MM.1S (cell line): ENCODE data around the gene ZNF292.

ENCODE experiments used
- DNase-seq: peaks from one replicate; pipeline ENCODE4 v3.0.0-alpha.2; 2015
- H2AFZ ChIP-seq: fragments of 300-600 bp; sonication (generic); 2 replicates; pipeline ENCODE4 v1.6.0; 2016; ENCODE audit warnings: antibody characterized with exemption, low read length
- H3F3A ChIP-seq: fragments of 300-600 bp; sonication (generic); 2 replicates; pipeline ENCODE4 v1.6.1; 2016; ENCODE audit warnings: mild to moderate bottlenecking, antibody characterized with exemption, low read length, moderate library complexity, mixed read lengths; ENCODE audit not compliant: insufficient read depth
- H3K27ac ChIP-seq: fragments of 300-600 bp; sonication (generic); 2 replicates; pipeline ENCODE4 v1.5.1; 2016; ENCODE audit warnings: mild to moderate bottlenecking, low read length
- H3K27me3 ChIP-seq: fragments of 300-600 bp; sonication (generic); replicated peaks from 2 replicates; pipeline ENCODE4 v1.6.0; 2016; ENCODE audit warnings: low read length; ENCODE audit not compliant: insufficient read depth
- H3K36me3 ChIP-seq: fragments of 300-600 bp; sonication (generic); replicated peaks from 2 replicates; pipeline ENCODE4 v1.6.1; 2016; ENCODE audit warnings: mild to moderate bottlenecking, low read length, mixed read lengths; ENCODE audit not compliant: insufficient read depth
- H3K4me1 ChIP-seq: fragments of 300-600 bp; sonication (generic); 2 replicates; pipeline ENCODE4 v1.6.1; 2016; ENCODE audit warnings: low read length, mixed read lengths
- H3K4me2 ChIP-seq: fragments of 300-600 bp; sonication (generic); 2 replicates; pipeline ENCODE4 v1.6.0; 2016; ENCODE audit warnings: low read depth, low read length
- H3K4me3 ChIP-seq: fragments of 300-600 bp; sonication (generic); 2 replicates; pipeline ENCODE4 v1.5.1; 2016; ENCODE audit warnings: low read length, mixed read lengths
- H3K79me2 ChIP-seq: fragments of 300-600 bp; sonication (generic); 2 replicates; pipeline ENCODE4 v1.6.1; 2016; ENCODE audit warnings: mixed run types, low read length, mixed read lengths
- H3K9ac ChIP-seq: fragments of 300-600 bp; sonication (generic); 2 replicates; pipeline ENCODE4 v1.6.1; 2016; ENCODE audit warnings: low read length, mixed read lengths
- H3K9me2 ChIP-seq: fragments of 300-600 bp; sonication (generic); replicated peaks from 2 replicates; pipeline ENCODE4 v1.6.1; 2016; ENCODE audit warnings: mild to moderate bottlenecking, low read length, mixed read lengths; ENCODE audit not compliant: insufficient read depth
- H3K9me3 ChIP-seq: fragments of 300-600 bp; sonication (generic); replicated peaks from 2 replicates; pipeline ENCODE4 v1.6.1; 2016; ENCODE audit warnings: mild to moderate bottlenecking, low read length, mixed read lengths; ENCODE audit not compliant: insufficient read depth
- H4K20me1 ChIP-seq: fragments of 300-600 bp; sonication (generic); 2 replicates; pipeline ENCODE4 v1.6.1; 2016; ENCODE audit warnings: mild to moderate bottlenecking, low read length, moderate library complexity, mixed read lengths; ENCODE audit not compliant: insufficient read depth
- EZH2 ChIP-seq: fragments of 300-600 bp; sonication (generic); optimal IDR thresholded peaks from 2 replicates; pipeline ENCODE3; 2017; ENCODE audit warnings: low read depth, mild to moderate bottlenecking, antibody characterized with exemption, low read length, mixed read lengths
- EZH2phosphoT487 ChIP-seq: fragments of 300-600 bp; sonication (generic); IDR thresholded peaks from 2 replicates; pipeline ENCODE4 v1.6.1; 2018; ENCODE audit warnings: antibody characterized with exemption, low read length
- TF ChIP-seq, protein P1 (sequence below): fragments of 300-600 bp; sonication (generic); IDR thresholded peaks from 2 replicates; pipeline ENCODE4 v1.5.1; 2016; ENCODE audit warnings: antibody characterized with exemption, low read length, mixed read lengths

ZNF292 gene

GRCh38 chr6:87164506-87164905, 9.1 kb downstream of the ZNF292 start:
- no peaks in the 10 kb centered on the region for H3K9me3 ChIP-seq
- H3K27ac ChIP-seq = no peak overlapping the region
- H3K9ac ChIP-seq = no peak overlapping the region
- peaks cover 58% of the 10 kb centered on the region for H4K20me1 ChIP-seq
- no peaks in the 10 kb centered on the region for H3K27me3 ChIP-seq
- H3K4me1 ChIP-seq = no peaks in the 10 kb centered on the region
- H2AFZ ChIP-seq = no peak overlapping the region
- H3K36me3 ChIP-seq = no peaks in the 10 kb centered on the region
- TF ChIP-seq, protein P1, sequence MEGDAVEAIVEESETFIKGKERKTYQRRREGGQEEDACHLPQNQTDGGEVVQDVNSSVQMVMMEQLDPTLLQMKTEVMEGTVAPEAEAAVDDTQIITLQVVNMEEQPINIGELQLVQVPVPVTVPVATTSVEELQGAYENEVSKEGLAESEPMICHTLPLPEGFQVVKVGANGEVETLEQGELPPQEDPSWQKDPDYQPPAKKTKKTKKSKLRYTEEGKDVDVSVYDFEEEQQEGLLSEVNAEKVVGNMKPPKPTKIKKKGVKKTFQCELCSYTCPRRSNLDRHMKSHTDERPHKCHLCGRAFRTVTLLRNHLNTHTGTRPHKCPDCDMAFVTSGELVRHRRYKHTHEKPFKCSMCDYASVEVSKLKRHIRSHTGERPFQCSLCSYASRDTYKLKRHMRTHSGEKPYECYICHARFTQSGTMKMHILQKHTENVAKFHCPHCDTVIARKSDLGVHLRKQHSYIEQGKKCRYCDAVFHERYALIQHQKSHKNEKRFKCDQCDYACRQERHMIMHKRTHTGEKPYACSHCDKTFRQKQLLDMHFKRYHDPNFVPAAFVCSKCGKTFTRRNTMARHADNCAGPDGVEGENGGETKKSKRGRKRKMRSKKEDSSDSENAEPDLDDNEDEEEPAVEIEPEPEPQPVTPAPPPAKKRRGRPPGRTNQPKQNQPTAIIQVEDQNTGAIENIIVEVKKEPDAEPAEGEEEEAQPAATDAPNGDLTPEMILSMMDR = no peak
- TF ChIP-seq EZH2 = no peak
- TF ChIP-seq EZH2phosphoT487 = no peak
- H3F3A ChIP-seq = no peaks in the 10 kb centered on the region
- no peak overlapping the region for H3K4me3 ChIP-seq
- peaks cover 100% of the 10 kb centered on the region for H3K79me2 ChIP-seq
- no peaks in the 10 kb centered on the region for H3K9me2 ChIP-seq
- no peak overlapping the region for H3K4me2 ChIP-seq
- no peak for DNase-seq

GRCh38 chr6:87165185-87165584, 9.8 kb downstream of the ZNF292 start:
- H3K9ac ChIP-seq = no peak overlapping the region
- no peaks in the 10 kb centered on the region for H3K36me3 ChIP-seq
- H4K20me1 ChIP-seq = peaks cover 52% of the 10 kb centered on the region
- H3K4me1 ChIP-seq = no peaks in the 10 kb centered on the region
- H3K9me3 ChIP-seq = no peaks in the 10 kb centered on the region
- no peak overlapping the region for H3K27ac ChIP-seq
- H3K4me2 ChIP-seq = no peak overlapping the region
- no peak for DNase-seq
- H3K9me2 ChIP-seq = no peaks in the 10 kb centered on the region
- no peak for TF ChIP-seq EZH2phosphoT487
- TF ChIP-seq, protein P1 = no peak
- TF ChIP-seq EZH2 = no peak
- no peak overlapping the region for H2AFZ ChIP-seq
- no peaks in the 10 kb centered on the region for H3F3A ChIP-seq
- no peak overlapping the region for H3K4me3 ChIP-seq
- H3K79me2 ChIP-seq = peaks cover 100% of the 10 kb centered on the region
- H3K27me3 ChIP-seq = no peaks in the 10 kb centered on the region

GRCh38 chr6:87171938-87172633, 16.7 kb downstream of the ZNF292 start:
- Histone ChIP-seq H3K9me2 (no peaks in the 10 kb centered on the region), H3K36me3 (no peaks in the 10 kb centered on the region), H3K4me3 (no peak overlapping the region), H3K9ac (no peak overlapping the region), H3K4me2 (no peak overlapping the region), H3K9me3 (no peaks in the 10 kb centered on the region), H3K27me3 (no peaks in the 10 kb centered on the region), H3K27ac (no peak overlapping the region), H4K20me1 (peaks cover 33% of the 10 kb centered on the region), H3K4me1 (peaks cover 27% of the 10 kb centered on the region), H2AFZ (no peak overlapping the region), H3F3A (peaks cover 10% of the 10 kb centered on the region; the same call in 1 of the 2 replicates), H3K79me2 (peaks cover 98% of the 10 kb centered on the region)
- no peak for DNase-seq
- no peak for TF ChIP-seq EZH2
- TF ChIP-seq EZH2phosphoT487 = no peak
- TF ChIP-seq, protein P1 = no peak
